Measurements from ENCODE around the gene TUBA1A. TPM values are rescaled to one million over a fixed set of nuclear protein-coding genes. Genes with fewer than 3 reads are reported as not detected.
A peak's percentile ranks its signal among the peaks of the same experiment; 100 is the strongest.

The TUBA1A gene
- total RNA-seq, 1 donor from 2014 or later: 1,211 TPM

DNA sequence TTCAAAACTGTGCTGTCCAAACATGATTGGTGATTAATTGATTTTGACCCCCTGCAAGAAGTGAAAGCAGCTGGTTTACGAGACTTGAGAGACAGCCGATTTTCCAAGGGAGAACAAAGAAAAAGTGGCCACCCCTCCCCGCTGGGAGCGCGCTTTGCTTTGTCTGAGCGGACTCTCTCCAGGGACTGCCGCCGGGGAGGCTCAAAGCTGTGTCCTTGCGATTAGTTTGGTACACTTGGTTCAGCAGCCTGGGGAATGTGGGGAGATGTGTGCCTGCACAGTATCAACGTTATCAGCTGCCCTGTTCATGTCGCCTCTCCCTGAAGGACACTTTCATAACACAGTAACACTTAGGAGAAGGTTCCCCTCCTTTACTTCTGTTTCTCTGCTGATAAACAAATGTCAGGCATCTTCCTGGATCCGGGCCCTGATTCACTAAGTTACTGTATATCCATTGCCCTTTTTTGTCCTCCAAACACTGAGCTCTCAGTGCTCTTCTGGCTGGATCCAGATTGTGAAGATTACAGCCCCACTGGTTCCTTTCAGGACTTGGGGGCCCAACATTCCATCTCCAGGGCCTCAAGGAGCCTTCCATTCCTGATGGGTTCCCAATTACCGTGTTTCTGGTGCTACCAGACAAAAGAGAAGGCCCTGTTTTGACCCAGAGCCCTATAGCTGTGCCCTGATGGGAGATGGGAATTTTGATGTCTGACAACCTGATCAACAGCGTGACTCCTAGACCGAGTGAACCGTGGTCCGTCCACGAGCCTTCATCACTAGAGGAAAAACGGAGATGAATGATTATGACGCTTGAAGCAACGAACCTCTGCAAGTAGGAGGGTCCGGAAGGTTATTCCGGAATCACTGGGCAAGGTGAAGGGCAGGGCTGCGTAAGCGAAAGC lies 44.3 kb upstream of the TUBA1A start:
- H3K27ac Mint-ChIP-seq: peak overlapping the region; percentile 98
- H3K9me3 ChIP-seq (ENCODE audit: low read depth): no peaks in the 10 kb centered on the region
- TF ChIP-seq EZH2 (IDR thresholded peaks at IDR 0.05) (no peak), EZH2phosphoT487 (IDR thresholded peaks at IDR 0.05) (no peak)
- TF ChIP-seq, protein P1, sequence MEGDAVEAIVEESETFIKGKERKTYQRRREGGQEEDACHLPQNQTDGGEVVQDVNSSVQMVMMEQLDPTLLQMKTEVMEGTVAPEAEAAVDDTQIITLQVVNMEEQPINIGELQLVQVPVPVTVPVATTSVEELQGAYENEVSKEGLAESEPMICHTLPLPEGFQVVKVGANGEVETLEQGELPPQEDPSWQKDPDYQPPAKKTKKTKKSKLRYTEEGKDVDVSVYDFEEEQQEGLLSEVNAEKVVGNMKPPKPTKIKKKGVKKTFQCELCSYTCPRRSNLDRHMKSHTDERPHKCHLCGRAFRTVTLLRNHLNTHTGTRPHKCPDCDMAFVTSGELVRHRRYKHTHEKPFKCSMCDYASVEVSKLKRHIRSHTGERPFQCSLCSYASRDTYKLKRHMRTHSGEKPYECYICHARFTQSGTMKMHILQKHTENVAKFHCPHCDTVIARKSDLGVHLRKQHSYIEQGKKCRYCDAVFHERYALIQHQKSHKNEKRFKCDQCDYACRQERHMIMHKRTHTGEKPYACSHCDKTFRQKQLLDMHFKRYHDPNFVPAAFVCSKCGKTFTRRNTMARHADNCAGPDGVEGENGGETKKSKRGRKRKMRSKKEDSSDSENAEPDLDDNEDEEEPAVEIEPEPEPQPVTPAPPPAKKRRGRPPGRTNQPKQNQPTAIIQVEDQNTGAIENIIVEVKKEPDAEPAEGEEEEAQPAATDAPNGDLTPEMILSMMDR (IDR thresholded peaks at IDR 0.05): no peak
- H2AFZ ChIP-seq (replicated peaks): no peak overlapping the region
- peak; percentile 92 for DNase-seq (ENCODE audit: low spot score)
- no peaks in the 10 kb centered on the region for H3K36me3 ChIP-seq
- H3K9ac ChIP-seq: no peak overlapping the region
- H4K20me1 ChIP-seq (ENCODE audit: low read depth): no peaks in the 10 kb centered on the region
- no peaks in the 10 kb centered on the region for H3K79me2 ChIP-seq (ENCODE audit: low read depth)
- H3K27me3 ChIP-seq: no peaks in the 10 kb centered on the region
- H3K36me3 Mint-ChIP-seq: no peaks in the 10 kb centered on the region
- no peaks in the 10 kb centered on the region for H3K9me3 Mint-ChIP-seq
- H3K4me2 ChIP-seq: peak overlapping the region; percentile 81
- peaks cover 37% of the 10 kb centered on the region for H3F3A ChIP-seq (ENCODE audit: low read depth)
- peak overlapping the region; percentile 81 for H3K4me3 Mint-ChIP-seq
- H3K4me1 Mint-ChIP-seq: peaks cover 58% of the 10 kb centered on the region
- peaks cover 28% of the 10 kb centered on the region for H3K4me1 ChIP-seq
- H3K4me3 ChIP-seq: peak overlapping the region; percentile 19
- H3K27me3 Mint-ChIP-seq (ENCODE audit: insufficient read depth, low read depth): peaks cover 10% of the 10 kb centered on the region
- H3K27ac ChIP-seq: peak overlapping the region; percentile 40

DNA sequence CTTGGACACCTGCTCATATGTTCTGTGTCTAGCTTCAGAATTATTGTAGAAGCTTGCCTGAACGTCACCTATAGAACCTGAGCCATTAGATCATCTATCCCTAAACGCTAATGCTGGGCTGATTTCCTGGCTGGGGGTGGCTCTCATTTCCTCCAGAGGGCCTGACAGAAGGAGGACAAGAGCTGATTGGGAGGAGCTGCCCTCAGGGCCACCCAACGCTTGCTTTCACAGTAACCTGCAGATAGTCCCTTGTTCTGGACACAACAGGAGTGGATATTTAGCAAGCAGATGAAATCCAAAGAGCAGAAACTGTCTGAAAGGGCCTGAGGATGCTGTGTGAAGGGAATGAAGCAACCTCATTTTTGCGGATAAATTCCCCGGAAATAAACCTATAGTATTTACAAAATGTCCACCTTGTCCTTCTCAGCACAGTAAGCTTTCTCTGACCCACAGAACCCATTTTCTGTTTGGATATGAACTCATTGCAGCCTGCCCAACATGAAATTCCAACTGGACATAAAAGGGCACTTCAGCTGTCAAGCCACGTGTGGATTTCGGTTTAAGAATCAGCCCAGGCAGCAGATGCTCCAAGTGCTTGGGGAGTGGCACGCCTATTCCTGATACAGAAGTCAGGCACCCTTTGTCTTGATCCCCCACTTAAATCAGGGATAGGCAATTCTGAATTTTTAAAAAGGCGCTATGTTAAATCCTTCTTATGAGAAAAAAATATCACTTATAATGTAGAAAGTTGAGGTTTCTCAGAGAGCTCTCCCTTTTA lies 43.2 kb upstream of the TUBA1A start:
- DNase-seq (ENCODE audit: low spot score): peak; percentile 28
- peaks cover 39% of the 10 kb centered on the region for H3F3A ChIP-seq (ENCODE audit: low read depth)
- no peaks in the 10 kb centered on the region for H3K36me3 ChIP-seq
- TF ChIP-seq, protein P1 (IDR thresholded peaks at IDR 0.05): no peak
- TF ChIP-seq EZH2phosphoT487 (IDR thresholded peaks at IDR 0.05): no peak
- TF ChIP-seq EZH2 (IDR thresholded peaks at IDR 0.05): no peak
- no peaks in the 10 kb centered on the region for H3K9me3 ChIP-seq (ENCODE audit: low read depth)
- no peaks in the 10 kb centered on the region for H3K79me2 ChIP-seq (ENCODE audit: low read depth)
- peak overlapping the region; percentile 81 for H3K4me2 ChIP-seq
- H3K27me3 ChIP-seq: no peaks in the 10 kb centered on the region
- Mint-ChIP-seq H3K4me1 (peaks cover 69% of the 10 kb centered on the region), H3K4me3 (peak overlapping the region; percentile 81), H3K9me3 (no peaks in the 10 kb centered on the region), H3K27me3 (ENCODE audit: insufficient read depth, low read depth) (peaks cover 10% of the 10 kb centered on the region), H3K27ac (peak overlapping the region; percentile 98), H3K36me3 (no peaks in the 10 kb centered on the region)
- no peak overlapping the region for H3K27ac ChIP-seq
- H2AFZ ChIP-seq (replicated peaks): no peak overlapping the region
- H3K4me1 ChIP-seq: peaks cover 37% of the 10 kb centered on the region
- no peak overlapping the region for H3K9ac ChIP-seq
- no peak overlapping the region for H3K4me3 ChIP-seq
- H4K20me1 ChIP-seq (ENCODE audit: low read depth): peaks cover 3% of the 10 kb centered on the region

DNA sequence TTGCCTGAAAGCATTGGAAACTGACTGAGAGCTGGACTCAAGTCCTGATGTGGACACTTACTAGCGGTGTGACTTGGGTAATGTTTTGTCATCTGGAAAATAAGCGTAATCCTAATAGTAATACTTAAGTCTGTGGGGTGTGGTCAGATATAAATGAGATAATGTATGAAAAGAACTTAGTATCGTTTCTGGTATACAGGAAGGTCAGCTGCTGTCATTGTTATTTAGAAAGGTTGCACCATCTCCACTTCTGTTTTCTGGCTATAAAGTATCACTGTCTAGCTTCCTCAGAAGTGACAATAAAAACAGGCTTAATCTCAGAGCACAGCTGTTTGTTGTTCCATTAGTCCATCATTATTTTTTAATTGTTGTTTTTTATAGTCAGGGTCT lies 41.9 kb upstream of the TUBA1A start:
- H3K79me2 ChIP-seq (ENCODE audit: low read depth): no peaks in the 10 kb centered on the region
- Mint-ChIP-seq H3K4me1 (peaks cover 74% of the 10 kb centered on the region), H3K4me3 (no peak overlapping the region), H3K27me3 (ENCODE audit: insufficient read depth, low read depth) (peaks cover 12% of the 10 kb centered on the region), H3K36me3 (no peaks in the 10 kb centered on the region), H3K9me3 (no peaks in the 10 kb centered on the region), H3K27ac (no peak overlapping the region)
- H3K4me1 ChIP-seq: peaks cover 37% of the 10 kb centered on the region
- H3K4me2 ChIP-seq: no peak overlapping the region
- peaks cover 3% of the 10 kb centered on the region for H4K20me1 ChIP-seq (ENCODE audit: low read depth)
- no peak overlapping the region for H3K27ac ChIP-seq
- no peak for DNase-seq (ENCODE audit: low spot score)
- H3K9me3 ChIP-seq (ENCODE audit: low read depth): no peaks in the 10 kb centered on the region
- H3K9ac ChIP-seq: no peak overlapping the region
- TF ChIP-seq, protein P1 (IDR thresholded peaks at IDR 0.05): no peak
- no peaks in the 10 kb centered on the region for H3K36me3 ChIP-seq
- H3K4me3 ChIP-seq: no peak overlapping the region
- no peak overlapping the region for H2AFZ ChIP-seq (replicated peaks)
- peaks cover 36% of the 10 kb centered on the region for H3F3A ChIP-seq (ENCODE audit: low read depth)
- H3K27me3 ChIP-seq: no peaks in the 10 kb centered on the region

All from neural progenitor cell (in vitro differentiated cells).